HG03439 (cell line): ENCODE data around the gene SARM1.

Source experiments
- ATAC-seq: cut with Tn5 transposase; IDR thresholded peaks from one replicate; pipeline ENCODE4 v1.9.1; 2021; ENCODE audit warnings: mild to moderate bottlenecking, moderate library complexity; ENCODE audit not compliant: unreplicated experiment

The SARM1 gene

DNA sequence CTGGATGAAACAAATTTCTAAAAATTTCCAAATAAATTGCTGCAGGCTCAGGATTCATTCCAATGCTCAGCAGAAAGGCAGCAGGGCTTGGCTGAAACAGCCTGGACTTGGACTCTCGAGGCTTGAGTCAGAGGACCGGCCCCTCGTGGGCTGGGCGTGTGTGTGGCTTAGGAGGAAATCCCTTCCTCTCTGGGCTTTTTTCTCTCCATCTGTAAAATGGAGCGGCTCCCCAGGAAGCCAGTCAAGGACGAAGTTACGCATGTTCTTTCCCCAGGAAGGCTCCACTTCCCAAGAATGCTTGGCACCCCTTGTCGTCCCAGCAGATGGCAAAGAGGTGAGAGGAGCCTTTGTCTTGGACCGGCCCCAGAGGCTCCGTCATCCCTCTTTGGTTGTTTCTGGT, 21.0 kb downstream of the SARM1 start:
- ATAC-seq, result no peak

DNA sequence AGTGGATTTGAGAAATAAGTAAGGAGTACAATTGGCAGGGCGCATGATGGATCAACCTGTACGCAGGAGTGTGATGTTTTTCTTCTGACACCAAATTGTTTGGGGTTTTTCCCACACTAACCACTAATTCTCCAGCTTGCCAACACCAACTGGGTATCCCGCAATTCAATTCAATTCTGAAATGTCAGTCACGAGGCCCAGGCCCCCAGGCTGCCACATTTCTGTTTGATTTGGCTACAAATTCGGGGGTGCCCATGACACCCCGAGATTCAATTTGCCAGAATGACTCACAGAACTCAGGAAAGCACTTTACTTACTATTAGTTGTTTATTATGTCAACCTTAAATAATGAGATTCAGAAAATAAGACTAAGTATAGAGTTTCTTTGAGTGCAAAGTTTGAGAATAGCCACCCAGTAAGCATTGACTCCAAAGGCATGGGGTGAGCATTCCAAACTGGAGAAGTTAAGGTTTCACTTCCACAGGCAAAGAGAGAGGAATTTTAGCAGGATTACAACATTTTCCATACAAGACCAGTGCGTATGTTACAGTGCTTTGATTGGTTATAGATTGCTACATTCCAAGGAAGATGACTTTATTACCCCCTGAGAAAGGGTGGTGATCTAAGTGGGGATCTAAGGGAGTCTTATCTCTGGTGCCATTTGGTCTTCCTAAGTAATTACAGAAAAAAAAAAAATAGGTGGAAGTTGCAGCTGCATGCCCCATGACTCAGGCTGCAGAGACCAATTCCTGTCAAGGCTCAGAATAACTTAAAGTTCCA, 23.0 kb downstream of the SARM1 start:
- ATAC-seq, result no peak

DNA sequence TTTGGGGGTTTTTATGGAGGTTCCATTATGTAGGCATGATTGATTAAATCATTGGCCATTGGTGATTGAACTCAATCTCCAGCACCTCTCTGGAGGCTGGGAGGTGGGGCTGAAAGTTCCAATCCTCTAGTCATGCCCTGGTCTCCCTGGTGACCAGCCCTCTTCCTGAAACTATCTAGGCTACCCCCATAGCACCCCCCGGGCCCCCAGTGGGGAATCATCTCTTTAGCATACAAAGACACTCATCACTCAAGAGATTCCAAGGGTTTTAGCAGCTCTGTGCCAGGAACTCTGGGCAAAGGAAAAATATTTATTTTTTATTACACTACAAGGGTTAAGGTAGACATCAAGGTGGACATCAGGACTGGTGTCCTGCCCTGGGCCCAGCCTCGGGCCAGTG, 23.9 kb downstream of the SARM1 start:
- ATAC-seq, result no peak

DNA sequence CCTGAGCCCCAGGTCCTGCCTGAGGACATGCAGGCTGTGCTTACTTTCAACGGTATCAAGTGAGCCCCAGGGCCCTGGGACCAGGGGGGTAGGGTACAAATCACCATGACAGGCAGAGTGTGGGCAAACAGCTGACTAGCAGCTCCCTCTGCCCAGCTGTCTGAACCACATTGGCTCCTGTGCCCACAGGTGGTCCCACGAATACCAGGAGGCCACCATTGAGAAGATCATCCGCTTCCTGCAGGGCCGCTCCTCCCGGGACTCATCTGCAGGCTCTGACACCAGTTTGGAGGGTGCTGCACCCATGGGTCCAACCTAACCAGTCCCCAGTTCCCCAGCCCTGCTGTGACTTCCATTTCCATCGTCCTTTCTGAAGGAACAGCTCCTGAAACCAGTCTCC, 24.5 kb downstream of the SARM1 start:
- ATAC-seq, result no peak

DNA sequence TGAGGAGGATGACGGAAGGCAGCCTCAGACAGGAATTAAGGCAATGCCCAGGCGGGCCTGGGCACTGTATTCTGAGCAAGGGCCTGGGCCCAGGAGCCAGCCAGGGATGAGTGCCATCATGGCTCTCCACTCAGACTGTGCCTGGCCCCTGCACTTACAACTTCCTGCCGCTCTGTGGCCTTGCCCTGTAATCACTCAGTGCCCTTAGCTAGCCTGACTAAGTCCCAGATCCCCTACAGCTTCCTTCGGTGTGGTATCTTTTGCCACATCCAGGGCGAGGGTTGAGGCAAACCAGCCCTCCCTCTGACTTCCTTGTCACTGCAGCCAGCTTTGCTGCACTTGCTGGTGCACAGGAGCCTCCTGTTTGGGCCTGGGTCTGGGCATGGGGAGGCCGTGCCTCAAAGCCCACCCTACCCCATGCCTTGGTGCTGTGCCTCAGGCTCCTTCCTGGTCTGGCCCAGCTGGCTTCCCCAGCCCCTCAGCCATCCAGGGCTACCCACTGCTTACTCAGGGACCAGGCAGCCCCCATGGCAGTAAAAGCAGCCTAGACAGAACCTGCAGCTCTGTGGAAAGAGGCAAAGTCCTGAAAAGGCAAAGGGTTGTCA, 25.2 kb downstream of the SARM1 start:
- no peak for ATAC-seq

DNA sequence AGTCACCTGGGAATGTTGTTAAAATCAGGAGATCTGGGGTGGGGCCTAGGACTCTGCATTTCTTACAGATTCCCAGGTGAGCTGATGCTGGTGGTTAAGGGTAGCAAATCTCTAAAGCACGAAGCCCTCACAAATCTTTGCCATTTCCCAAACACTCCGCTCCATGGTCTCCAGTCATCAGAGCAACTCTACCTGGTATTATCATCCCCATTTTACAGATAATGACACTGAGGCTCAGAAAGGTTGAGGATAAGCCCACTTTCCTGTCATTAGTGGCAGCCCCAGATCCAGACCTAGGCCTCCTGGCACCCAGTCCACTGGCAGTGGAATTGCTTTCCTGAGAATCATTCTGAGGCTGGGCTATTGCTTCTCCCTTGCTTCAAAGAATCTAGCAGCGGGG, 25.8 kb downstream of the SARM1 start:
- ATAC-seq, result no peak

DNA sequence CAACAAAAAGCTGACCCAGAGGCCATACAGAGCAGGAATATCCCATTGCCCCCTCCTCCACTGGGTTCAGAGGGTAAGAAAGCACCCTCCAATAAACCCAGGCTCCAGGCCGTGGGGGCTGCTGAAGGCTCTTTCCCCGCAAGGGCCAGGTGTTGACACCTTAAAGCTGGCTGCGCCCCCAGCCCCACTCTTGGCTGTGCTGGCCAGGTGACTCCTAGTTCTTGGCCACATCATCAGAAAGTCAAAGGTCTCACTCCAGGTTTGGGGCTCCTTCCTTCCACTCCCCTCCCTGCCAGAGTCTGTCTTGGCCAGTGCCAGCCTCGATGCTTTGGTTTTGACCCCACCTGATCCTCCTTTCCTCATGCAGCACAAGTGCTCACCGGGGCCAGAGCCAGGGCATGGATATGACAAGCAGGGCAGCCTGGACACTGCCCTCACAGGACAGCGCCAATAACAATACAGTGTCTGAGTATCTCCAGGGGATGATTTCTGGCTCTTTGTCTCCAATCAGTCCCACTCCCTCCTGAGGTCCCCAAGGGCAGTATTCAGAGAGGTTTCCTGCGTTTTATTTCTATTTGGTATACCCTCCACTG, 26.3 kb downstream of the SARM1 start:
- ATAC-seq, result no peak

DNA sequence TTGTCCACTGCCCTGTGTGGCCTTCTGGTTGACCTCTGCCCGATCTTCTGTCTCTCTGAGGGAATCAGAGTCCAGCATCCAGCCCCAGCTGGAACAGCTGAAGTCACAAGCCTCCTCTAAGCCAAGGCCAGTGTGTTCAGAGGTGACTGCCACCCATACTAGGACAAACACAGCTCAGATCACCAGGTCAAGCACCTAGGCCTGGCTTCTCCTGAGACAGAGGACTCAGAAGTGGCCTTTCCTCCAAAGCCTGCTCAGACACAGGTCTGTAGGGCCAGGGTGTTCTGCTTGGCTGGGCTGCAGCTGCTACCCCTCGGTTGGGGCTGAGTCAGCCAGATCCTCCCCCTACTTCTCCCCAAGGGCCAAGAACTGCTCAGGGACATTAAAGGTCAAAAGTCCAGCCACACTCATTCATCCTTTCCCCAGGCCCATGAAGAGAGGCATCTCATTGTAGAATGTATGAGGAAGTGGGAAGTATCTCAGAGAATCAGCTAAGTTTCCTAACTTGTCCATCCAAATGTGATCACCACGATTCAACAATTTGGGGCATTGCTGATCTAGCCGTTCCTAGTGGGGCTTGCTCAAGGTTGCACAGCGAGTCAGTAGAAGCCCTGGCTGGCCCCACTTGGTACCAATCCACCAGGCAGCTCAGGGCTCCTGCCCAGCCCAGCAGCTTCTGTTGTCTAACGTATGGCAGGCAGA, 26.9 kb downstream of the SARM1 start:
- ATAC-seq, result no peak

DNA sequence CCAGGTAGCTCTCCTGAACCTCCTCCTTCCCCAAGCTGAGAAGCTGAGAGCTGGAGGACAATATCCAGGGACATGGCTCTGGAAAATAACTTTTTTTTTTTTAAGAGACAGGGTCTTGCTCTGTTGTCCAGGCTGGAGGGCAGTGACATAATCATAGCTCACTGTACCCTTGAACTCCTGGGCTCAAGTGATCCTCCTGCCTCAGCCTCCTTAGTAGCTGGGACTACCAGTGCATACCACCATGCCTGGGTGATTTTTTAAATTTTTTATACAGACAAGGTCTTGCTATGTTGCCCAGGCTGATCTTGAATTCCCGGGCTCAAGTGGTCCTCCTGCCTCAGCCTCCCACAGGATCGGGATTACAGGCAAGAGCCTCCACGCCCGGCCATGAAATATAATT, 28.3 kb downstream of the SARM1 start:
- no peak for ATAC-seq

DNA sequence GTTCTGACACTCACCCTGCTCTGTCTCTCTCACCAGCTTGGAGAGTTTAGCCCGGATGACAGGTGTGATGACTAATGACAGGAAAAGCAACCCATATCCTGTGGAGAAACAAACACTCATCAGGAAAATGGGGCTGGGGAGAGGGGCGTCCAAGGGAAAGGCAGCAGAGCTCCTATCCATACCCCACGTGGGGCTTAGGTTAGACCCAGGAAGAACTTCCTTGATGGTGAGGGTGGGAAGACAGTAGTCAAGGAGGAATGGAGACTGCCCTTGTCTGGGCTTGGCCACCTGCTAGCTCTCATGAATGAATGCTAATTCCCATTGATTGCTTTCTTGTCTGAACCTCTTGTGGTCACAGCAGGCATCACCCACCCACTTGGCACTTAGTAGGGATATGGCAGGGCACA, 30.7 kb downstream of the SARM1 start:
- no peak for ATAC-seq

DNA sequence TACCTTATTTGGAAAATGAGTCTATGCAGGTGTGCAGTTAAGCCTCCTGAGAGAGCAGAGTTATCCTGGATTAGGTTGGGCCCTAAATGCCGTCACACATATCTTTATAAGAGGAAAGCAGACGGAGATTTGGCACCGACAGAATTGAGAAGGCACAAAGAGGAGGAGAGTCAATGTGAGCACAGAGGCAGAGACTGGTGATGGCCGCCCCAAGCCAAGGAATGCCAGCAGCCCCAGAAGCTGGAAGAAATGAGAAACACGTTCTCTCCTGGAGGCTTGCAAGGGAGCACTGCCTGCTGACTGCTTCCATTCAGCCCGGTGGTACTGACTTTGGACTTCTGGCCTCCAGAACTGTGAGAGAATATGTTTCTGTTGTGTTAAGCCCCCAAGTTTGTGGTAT, 31.4 kb downstream of the SARM1 start:
- no peak for ATAC-seq

DNA sequence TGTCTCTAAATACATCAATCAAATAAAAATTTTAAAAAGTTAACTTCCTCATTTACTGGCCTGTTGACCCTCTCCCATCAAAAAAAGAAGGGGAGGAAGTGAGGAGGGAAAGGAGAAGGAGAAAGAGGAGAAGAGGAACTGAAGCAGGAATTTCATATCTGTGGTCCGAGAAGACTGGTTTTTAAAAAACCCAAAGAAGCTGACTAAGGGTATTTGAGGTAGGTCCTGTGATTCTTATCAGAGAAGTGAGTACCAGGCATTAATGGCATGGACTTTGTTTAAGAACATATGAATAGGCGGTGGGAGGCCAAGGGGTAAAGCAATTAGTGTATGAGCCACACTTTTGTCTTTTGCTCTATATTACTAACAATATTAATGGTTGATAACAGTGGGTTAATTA, 32.5 kb downstream of the SARM1 start:
- no peak for ATAC-seq

DNA sequence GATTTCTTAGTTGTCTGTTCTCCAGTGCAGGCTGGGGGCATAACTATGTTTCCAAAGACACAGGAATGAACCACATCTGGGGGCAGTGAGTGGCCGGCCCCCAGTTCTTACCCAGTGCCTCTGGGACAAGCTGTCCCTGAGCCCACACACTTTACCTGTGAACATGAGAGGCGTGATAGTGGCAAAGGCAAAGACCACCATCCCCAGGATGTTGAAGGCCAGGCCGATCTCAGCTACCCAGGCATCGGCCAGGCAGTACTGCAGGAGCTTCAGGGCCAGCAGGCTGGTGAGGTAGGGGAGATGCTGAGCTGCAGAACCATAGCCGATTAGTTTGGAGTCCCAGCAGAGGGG, 32.9 kb downstream of the SARM1 start:
- no peak for ATAC-seq

DNA sequence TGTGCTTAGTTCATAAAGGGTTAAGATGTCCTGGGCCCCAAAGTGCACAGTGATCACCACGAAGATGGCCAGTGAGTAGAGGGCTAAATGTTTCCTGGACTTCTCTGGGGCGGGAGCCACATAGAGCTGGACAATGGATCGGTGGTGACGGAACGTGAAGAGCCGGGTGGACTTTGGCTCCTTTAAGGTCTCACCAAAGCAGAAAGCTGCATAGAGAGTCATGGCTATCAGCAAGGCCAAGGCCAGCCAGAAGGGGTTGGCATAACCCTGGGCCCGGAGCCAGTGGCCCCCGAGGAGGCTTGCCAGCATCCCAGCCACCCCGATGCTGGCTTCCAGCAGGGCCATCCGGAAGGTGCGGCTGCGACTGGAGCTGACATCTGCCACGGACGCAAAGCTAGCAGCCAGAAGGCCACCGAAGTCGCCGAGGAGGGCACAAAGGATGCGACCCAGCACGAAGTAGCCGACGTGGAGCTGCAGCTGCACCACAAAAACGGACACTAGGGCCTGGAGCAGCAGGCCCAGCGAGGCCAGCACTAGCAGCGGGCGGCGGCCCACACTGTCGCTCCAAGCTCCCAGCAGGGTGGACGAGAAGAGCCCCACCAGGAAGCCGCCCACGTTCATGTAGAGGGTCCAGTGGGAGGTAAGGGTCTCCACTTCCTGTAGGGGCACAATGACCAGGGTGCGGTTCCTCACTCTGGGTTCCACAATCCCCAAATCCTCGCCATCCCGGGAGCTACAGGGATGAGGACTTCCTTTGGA, 33.5 kb downstream of the SARM1 start:
- no peak for ATAC-seq

DNA sequence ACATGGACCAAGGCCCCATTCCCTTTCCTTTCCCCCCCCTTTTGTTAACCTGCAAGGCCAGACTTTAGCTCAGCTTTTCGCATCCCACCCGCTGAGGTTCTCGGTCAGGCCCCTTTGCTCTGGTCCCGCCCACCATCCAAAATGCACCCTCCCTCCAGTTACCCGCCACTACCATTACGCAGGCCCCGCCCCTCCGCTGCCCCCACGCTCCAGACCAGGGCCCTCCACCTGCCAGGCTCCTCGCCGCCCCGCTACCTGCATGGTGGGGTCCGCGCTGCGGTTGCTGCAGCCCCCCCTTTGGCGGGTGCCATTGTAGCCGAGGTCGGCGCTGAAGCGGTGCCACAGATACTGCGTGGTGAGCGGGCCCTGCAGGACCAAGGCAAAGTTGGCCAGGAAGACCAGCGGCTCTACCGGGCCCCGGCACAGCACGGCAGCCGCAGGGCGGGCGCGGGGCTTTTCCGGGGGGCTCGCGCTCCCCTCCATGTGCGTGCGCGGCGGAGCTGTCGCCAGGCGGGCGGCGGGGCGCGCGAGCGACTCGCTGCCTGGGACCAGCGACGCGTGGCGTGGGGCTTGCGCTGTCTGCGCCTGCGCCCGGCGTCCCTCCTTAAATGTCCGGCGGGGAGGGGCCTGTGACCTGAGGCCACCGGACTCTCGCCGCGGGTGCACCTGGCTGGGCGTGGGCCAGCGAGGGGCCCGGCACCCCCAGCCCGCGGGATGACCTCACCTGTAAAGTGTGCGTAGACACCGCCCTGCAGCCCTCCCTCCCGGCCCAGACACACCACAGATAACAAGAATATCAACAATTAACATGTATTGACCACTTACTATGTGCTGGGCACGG, 34.4 kb downstream of the SARM1 start, which contains the start of gene SLC46A1:
TSS of gene SLC46A1 (minus strand) at position 581 of the 841 bp plus-strand sequence. CDS start at position 483, 98 bp downstream.
- peak; percentile 71 for ATAC-seq

DNA sequence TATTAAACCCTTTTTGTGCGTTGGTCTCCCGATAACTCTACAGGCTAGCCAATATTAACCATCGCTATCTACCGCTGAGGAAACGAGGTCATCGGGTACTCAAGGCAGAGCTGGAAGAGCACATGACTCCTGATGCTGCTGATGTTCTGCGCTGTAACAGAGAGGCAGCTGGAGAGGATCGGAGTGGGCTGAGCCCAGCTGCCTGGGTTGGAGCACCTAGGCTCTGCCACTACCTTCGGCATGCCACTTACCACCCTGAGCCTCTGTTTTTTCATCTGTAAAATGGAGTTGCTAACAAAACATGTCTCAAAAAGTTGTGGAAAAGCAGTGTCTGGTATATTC, 35.0 kb downstream of the SARM1 start:
- no peak for ATAC-seq

DNA sequence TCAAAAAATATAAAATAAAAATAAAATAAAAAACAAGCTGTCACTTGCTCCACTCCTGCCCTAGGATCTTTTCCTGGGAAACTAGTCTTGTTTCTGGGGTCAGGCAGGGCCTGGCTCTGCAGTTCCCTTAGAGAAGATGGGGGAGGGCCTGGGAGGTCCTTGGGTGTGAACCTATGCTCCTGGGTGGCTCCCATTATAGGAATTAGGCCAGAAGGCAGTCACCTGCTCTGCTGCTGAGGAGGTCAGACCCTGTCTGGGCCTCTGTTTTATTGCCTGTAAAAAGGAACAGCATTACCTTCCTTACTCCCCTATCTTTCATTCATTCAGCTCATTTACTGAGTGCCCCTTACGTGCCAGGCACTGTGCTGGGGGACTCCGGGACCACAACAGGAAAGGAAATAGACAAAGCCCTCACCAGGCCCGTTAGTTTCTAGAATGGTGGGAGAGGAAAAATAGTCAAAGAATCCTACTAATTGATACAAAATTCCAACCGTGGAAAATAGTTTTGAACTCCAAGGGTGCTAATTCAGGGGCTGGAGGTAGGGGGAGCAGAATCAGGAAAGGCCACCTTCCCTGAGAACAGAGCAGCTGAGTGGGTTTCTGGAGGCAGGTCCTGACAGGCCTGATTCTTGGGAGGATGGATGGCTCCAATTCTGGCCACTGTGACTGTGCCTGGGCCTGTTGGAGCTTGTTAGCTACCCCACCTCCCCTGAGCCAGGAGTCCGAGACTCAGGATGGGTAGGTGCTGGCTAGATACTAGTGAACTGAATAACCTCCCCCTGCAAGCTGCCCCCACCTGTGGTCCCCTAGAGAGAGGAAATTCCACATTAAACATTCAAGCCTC, 35.9 kb downstream of the SARM1 start:
- ATAC-seq, result no peak

DNA sequence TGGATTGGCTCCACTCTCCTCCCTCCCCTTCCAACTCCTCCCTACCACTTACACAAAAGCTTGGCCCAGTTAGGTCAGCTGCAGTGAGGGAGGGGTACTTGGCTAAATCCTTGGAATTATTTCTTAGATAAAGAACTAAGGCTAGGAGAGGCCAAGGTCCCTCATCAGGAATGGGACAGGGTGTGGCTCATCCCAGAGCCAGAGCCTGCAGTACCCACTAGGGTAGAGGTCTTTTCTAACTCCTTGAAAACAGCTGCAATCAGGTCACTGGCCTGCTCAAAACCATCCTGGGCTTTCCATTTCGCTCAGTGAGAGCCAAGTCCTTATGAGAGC, 36.4 kb downstream of the SARM1 start:
- no peak for ATAC-seq

DNA sequence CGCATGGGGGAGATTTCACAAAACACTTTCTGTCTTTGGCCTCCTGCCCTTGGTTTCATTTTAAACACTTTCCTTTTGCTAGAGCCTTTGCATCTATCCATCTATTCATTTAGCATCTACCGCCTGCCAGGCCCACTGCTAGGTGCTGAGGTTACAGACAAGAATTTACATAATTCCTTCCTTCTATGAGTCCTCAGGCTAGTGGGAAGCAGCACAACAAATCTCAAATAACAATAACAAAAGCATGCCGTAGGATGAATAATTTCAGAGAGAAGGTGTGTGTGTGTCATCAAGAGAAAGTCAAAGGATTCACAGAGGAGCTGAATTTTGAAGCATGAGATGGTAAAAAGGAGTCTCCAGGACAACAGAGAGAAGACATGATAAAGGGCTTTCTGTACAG, 40.6 kb downstream of the SARM1 start:
- no peak for ATAC-seq

DNA sequence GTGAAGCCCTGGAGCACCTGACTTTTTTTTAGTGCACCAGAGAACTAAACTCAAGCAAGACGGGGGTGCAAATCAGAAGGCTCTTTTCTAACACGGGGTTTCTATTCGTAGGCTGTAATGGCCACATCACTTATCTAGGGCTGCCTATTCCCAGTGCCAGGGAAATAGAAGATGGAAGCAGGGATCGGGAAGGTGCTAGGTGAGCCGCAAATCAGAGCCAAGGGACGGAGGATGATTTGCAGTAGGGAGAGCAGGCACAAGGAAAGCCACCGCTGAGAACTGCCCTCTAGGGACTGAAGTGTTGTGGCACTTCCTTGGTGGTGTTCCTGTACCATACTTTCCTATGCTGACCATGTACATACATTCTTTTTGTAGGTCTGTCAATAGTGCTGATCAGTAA, 42.3 kb downstream of the SARM1 start:
- no peak for ATAC-seq
